Heart right ventricle (tissue), 16 donors: ENCODE data around the gene TLR2. TPM values are rescaled to one million over a fixed set of nuclear protein-coding genes. Genes with fewer than 3 reads are reported as not detected.

Experiments used
- ATAC-seq, 8 donors: fragments of 200-7000 bp; cut with Tn5 transposase; one replicate each; pipeline ENCODE4 v1.9.1; 2020; ENCODE audit warnings: mild to moderate bottlenecking in 8 of 8, moderate library complexity in 8 of 8, moderate number of reproducible peaks in 1 of 8
- DNase-seq, 2 donors: peaks; one replicate each; pipeline ENCODE4 v3.0.0-alpha.2; 2020
- H3K27ac ChIP-seq, 10 donors: fragments of 200-600 bp; sonication (generic) in 2 of 10; one replicate each; pipeline versions ENCODE4 v1.5.0 to v1.8.0; 2020 to 2022; ENCODE audit warnings: mild to moderate bottlenecking in 3 of 10
- H3K27me3 ChIP-seq, 7 donors: fragments of 200-600 bp; one replicate each; pipeline ENCODE4 v1.8.0; 2021 to 2022; ENCODE audit warnings: mild to moderate bottlenecking in 2 of 7
- H3K36me3 ChIP-seq, 9 donors: fragments of 200-600 bp; sonication (generic) in 1 of 9; one replicate each; pipeline versions ENCODE4 v1.5.0 to v1.8.0; 2020 to 2022; ENCODE audit warnings: mild to moderate bottlenecking in 2 of 9
- H3K4me1 ChIP-seq, 9 donors: fragments of 200-600 bp; sonication (generic) in 1 of 9; one replicate each; pipeline versions ENCODE4 v1.5.0 to v1.8.0; 2020 to 2022; ENCODE audit warnings: mild to moderate bottlenecking in 4 of 9
- H3K4me3 ChIP-seq, 10 donors: fragments of 200-600 bp; sonication (generic) in 2 of 10; one replicate each; pipeline versions ENCODE4 v1.5.0 to v1.8.0; 2020 to 2022; ENCODE audit warnings: mild to moderate bottlenecking in 7 of 10, moderate library complexity in 2 of 10
- H3K9me3 ChIP-seq, 11 donors: fragments of 200-600 bp in 10 of 11; sonication (generic) in 2 of 11; one replicate each; pipeline versions ENCODE4 v1.5.0 to v1.8.0; 2013 to 2022; ENCODE audit warnings: mild to moderate bottlenecking in 2 of 11, control low read depth in 1 of 11, moderate library complexity in 1 of 11
- CTCF ChIP-seq, 9 donors: fragments of 200-600 bp; sonication (generic) in 2 of 9; IDR thresholded peaks; one replicate each; pipeline versions ENCODE4 v1.5.0 to v1.8.0; 2021 to 2022; ENCODE audit warnings: antibody characterized with exemption in 9 of 9, mild to moderate bottlenecking in 5 of 9, moderate library complexity in 1 of 9
- WGBS, 2 donors: extraction: QIAGEN DNeasy Blood & Tissue Kit; methylation state at CpG; one replicate each; pipeline ENCODE4 v1.1.7; 2013; ENCODE audit warnings: inconsistent platforms in 1 of 2; 5-methylcytosine and 5-hydroxymethylcytosine counted together
- intact Hi-C, 10 donors: fragments of 100-400 bp; cut with DNase I; formaldehyde crosslinking; loops; one replicate each; pipeline versions ENCODE4 v1.11.1 to v1.14.2; 2022
- polyA plus RNA-seq, 2 donors: library from polyadenylated mRNA; stranded (reverse); fragments of 200-250 nt; gene quantifications; one replicate each; pipeline ENCODE4 v1.2.3, GENCODE V29; 2013
- total RNA-seq, 10 donors: library from RNA; stranded (reverse); fragmentation: NEBNext Ultra II Directional in 3 of 10; extraction: Animal tissue kit (Norgen Biotek cat#: 25700) in 3 of 10; gene quantifications; one replicate each; pipeline versions ENCODE4 v1.2.1 to v1.2.4, GENCODE V29; 2021 to 2023
- donor health status: Arrhythmogenic right ventricular cardiomyopathy.
- donor health status: ischemic (EF 13 %, LVEDD 7.1; RV severe dilation, severe dysfunction).
- donor health status: healthy with polysubstance abuse.
- donor health status: DM: no; HTN: yes; CAD: no.
- donor health status: DM: no; HTN: no; CAD: no.
- donor health status: ischemic (EF 25% LVEDD 6.9; RV normal size, moderate dysfunction).
- donor health status: ischemic (EF 25% LVEDD 5.7; RV mildly dilated, moderate dysfunction).
- donor health status: healthy.
- donor health status: DM: yes; HTN: yes; CAD: no.
- donor health status: Ischemic cardiomyopathy.
- donor health status: ischemic (EF 35%, LVEDD 5.7; RV mildly dilated, moderate dysfunction).
- donor health status: nonischemic (EF 11% LVEDD 7.7; RV severe dilation, severe dysfunction).
- donor health status: DM: yes; HTN: yes; CAD: no.
- donor health status: PGD.
- donor health status: ischemic (EF 29% LVEDD 5.4; RV normal size, mild dysfunction).
- donor health status: nonischemic (EF 23%, LVEDD 6.1; RV moderate dilation, normal function).

TLR2 gene
- total and polyA plus RNA-seq, 12 donors, result 0.60 to 18.2 (median 3.0) TPM

- WGBS, 2 donors, result 100% methylated on average over 1 of the region's 1 CpG
- no peak for TF ChIP-seq CTCF (IDR thresholded peaks at IDR 0.05)
- Histone ChIP-seq H3K36me3 (no peaks in the 10 kb centered on the region), H3K27me3 (no peaks in the 10 kb centered on the region), H3K4me1 (peaks cover 0 to 55% (median 4%) of the 10 kb centered on the region in 9 donors), H3K9me3 (peaks cover 0 to 12% (median 4%) of the 10 kb centered on the region in 11 donors), H3K4me3 (no peak overlapping the region), H3K27ac (peak overlapping the region in 1 of 10 donors; percentile 9)
- no peak for DNase-seq
- intact Hi-C loops, result loop anchor here in 2 of 10 donors (5.0 to 10.0 kb wide), 2 partner anchors 300 to 302 kb away; partner anchors contain the start of gene MND1 (in 1 of the 2)
- ATAC-seq, result no peak
Measured at GRCh38 chr4:153646978-153647377, 37.1 kb upstream of the TLR2 start.

- intact Hi-C loops, result loop anchor here in 2 of 10 donors (5.0 to 10.0 kb wide), 2 partner anchors 301 to 303 kb away; partner anchors contain the start of gene MND1 (in 1 of the 2)
- Histone ChIP-seq H3K36me3 (no peaks in the 10 kb centered on the region), H3K9me3 (peaks cover 0 to 12% (median 4%) of the 10 kb centered on the region in 11 donors), H3K4me1 (peaks cover 0 to 63% (median 4%) of the 10 kb centered on the region in 9 donors), H3K4me3 (no peak overlapping the region), H3K27ac (peak overlapping the region in 1 of 10 donors; percentile 11), H3K27me3 (no peaks in the 10 kb centered on the region)
- no peak for DNase-seq
- no peak for TF ChIP-seq CTCF (IDR thresholded peaks at IDR 0.05)
- WGBS, 2 donors, result 63 to 68% methylated on average over 4 of the region's 4 CpGs
- no peak for ATAC-seq
Measured at GRCh38 chr4:153647975-153648374, 36.1 kb upstream of the TLR2 start.

- peak in 5 of 9 donors; percentile 34 to 50 (median 40) for TF ChIP-seq CTCF (IDR thresholded peaks at IDR 0.05)
- Histone ChIP-seq H3K27ac (peak overlapping the region in 1 of 10 donors; percentile 94), H3K4me3 (no peak overlapping the region), H3K36me3 (no peaks in the 10 kb centered on the region), H3K27me3 (no peaks in the 10 kb centered on the region), H3K9me3 (peaks cover 0 to 9% (median 4%) of the 10 kb centered on the region in 11 donors), H3K4me1 (peaks cover 0 to 65% (median 4%) of the 10 kb centered on the region in 9 donors)
- intact Hi-C loops, result loop anchor here in 2 of 10 donors (5.0 to 10.0 kb wide), 2 partner anchors 302 to 305 kb away; partner anchors contain the start of gene MND1 (in 1 of the 2)
- ATAC-seq (no peak), DNase-seq (no peak)
- 53 to 57% methylated on average over 6 of the region's 6 CpGs for whole genome bisulfite sequencing, 2 donors
Measured at GRCh38 chr4:153649572-153649991, 34.5 kb upstream of the TLR2 start.

GRCh38 chr4:153651116-153651515, 33.0 kb upstream of the TLR2 start:
- 50 to 54% methylated on average over 3 of the region's 3 CpGs for WGBS, 2 donors
- Histone ChIP-seq H3K9me3 (no peaks in the 10 kb centered on the region), H3K36me3 (no peaks in the 10 kb centered on the region), H3K27me3 (no peaks in the 10 kb centered on the region), H3K4me1 (peaks cover 0 to 69% (median 4%) of the 10 kb centered on the region in 9 donors), H3K27ac (peak overlapping the region in 9 of 10 donors; percentile 3 to 94 (median 58)), H3K4me3 (no peak overlapping the region)
- ATAC-seq, result peak in 5 of 8 donors; percentile 7 to 43 (median 21)
- no peak for TF ChIP-seq CTCF (IDR thresholded peaks at IDR 0.05)
- intact Hi-C loops, result no loop called here
- no peak for DNase-seq
